ENCODE results near the gene SLC2A6.

The SLC2A6 gene

GRCh38 chr9:133517711-133518110 is 38.8 kb upstream of the SLC2A6 start:
- Histone ChIP-seq H3K4me3 (no peak overlapping the region), H3K36me3 (no peaks in the 10 kb centered on the region), H3K27ac (no peak overlapping the region), H3K9me3 (no peaks in the 10 kb centered on the region), H3K27me3 (peaks cover 0 to 51% of the 10 kb centered on the region in 2 donors), H3K4me1 (peaks cover 0 to 8% (median 6%) of the 10 kb centered on the region in 4 donors)
- DNase-seq, result no peak
- no peak for TF ChIP-seq CTCF (IDR thresholded peaks at IDR 0.05)
- intact Hi-C loops (cut with DNase I; ENCODE audit: low total_unique reads), result no loop called here

- H3K4me3 ChIP-seq, result no peak overlapping the region
- peaks cover 0 to 8% (median 6%) of the 10 kb centered on the region in 4 donors for H3K4me1 ChIP-seq
Measured at GRCh38 chr9:133516961-133517350, 38.1 kb upstream of the SLC2A6 start.

GRCh38 chr9:133516256-133516960 is 37.5 kb upstream of the SLC2A6 start:
- Histone ChIP-seq H3K9me3 (no peaks in the 10 kb centered on the region), H3K27ac (no peak overlapping the region), H3K36me3 (no peaks in the 10 kb centered on the region), H3K4me3 (no peak overlapping the region), H3K27me3 (peaks cover 0 to 48% of the 10 kb centered on the region in 2 donors), H3K4me1 (peaks cover 0 to 8% (median 6%) of the 10 kb centered on the region in 4 donors)
- TF ChIP-seq CTCF (IDR thresholded peaks at IDR 0.05), result no peak
- intact Hi-C loops (cut with DNase I; ENCODE audit: low total_unique reads), result no loop called here
- DNase-seq, result no peak

More at GRCh38 chr9:133516961-133517350, 38.1 kb upstream of the SLC2A6 start:
- no peak for TF ChIP-seq CTCF (IDR thresholded peaks at IDR 0.05)
- Histone ChIP-seq H3K9me3 (no peaks in the 10 kb centered on the region), H3K36me3 (no peaks in the 10 kb centered on the region), H3K27me3 (peaks cover 0 to 50% of the 10 kb centered on the region in 2 donors), H3K27ac (no peak overlapping the region)
- DNase-seq, result no peak
- intact Hi-C loops (cut with DNase I; ENCODE audit: low total_unique reads), result no loop called here

- peaks cover 0 to 8% (median 6%) of the 10 kb centered on the region in 4 donors for H3K4me1 ChIP-seq
- peaks cover 0 to 51% of the 10 kb centered on the region in 2 donors for H3K27me3 ChIP-seq
- H3K9me3 ChIP-seq, result no peaks in the 10 kb centered on the region
- no peak overlapping the region for H3K4me3 ChIP-seq
- no peak for DNase-seq
- intact Hi-C loops (cut with DNase I; ENCODE audit: low total_unique reads), result no loop called here
- no peak for TF ChIP-seq CTCF (IDR thresholded peaks at IDR 0.05)
- no peak overlapping the region for H3K27ac ChIP-seq
- no peaks in the 10 kb centered on the region for H3K36me3 ChIP-seq
Measured at GRCh38 chr9:133515615-133516255, 36.8 kb upstream of the SLC2A6 start.

- no peak for TF ChIP-seq CTCF (IDR thresholded peaks at IDR 0.05)
- intact Hi-C loops (cut with DNase I; ENCODE audit: low total_unique reads), result no loop called here
- peaks cover 0 to 46% of the 10 kb centered on the region in 2 donors for H3K27me3 ChIP-seq
Measured at GRCh38 chr9:133515240-133515610, 36.3 kb upstream of the SLC2A6 start.

More at GRCh38 chr9:133515240-133515610, 36.3 kb upstream of the SLC2A6 start:
- H3K4me1 ChIP-seq, result peaks cover 0 to 8% (median 6%) of the 10 kb centered on the region in 4 donors
- H3K4me3 ChIP-seq, result no peak overlapping the region
- no peaks in the 10 kb centered on the region for H3K9me3 ChIP-seq
- no peak overlapping the region for H3K27ac ChIP-seq
- H3K36me3 ChIP-seq, result no peaks in the 10 kb centered on the region
- DNase-seq, result no peak

Data from tibial artery (tissue), 4 donors.